Vagina (tissue), 2 donors: ENCODE results near the gene FRAT1.

Source experiments
- POLR2A ChIP-seq, 2 donors: fragments of 450-650 bp; IDR thresholded peaks; one replicate each; pipeline ENCODE4 v1.6.1; 2017; ENCODE audit warnings: antibody characterized with exemption in 2 of 2, mild to moderate bottlenecking in 2 of 2, moderate library complexity in 2 of 2
- POLR2AphosphoS5 ChIP-seq, 2 donors: sonication (generic); formaldehyde crosslinking; IDR thresholded peaks; one replicate each; pipeline ENCODE4 v1.9.0; 2017; ENCODE audit warnings: antibody characterized with exemption in 2 of 2, mild to moderate bottlenecking in 2 of 2, low read depth in 1 of 2; ENCODE audit not compliant: insufficient read depth in 1 of 2
- TF ChIP-seq, protein P1 (sequence below), 3 experiments: fragments of 450-650 bp in 2 of 3; fragments of 200-600 bp in 1 of 3; sonication (generic) in 1 of 3; IDR thresholded peaks; one replicate each; pipeline ENCODE4 v1.5.1; 2017 to 2019; ENCODE audit warnings: antibody characterized with exemption in 3 of 3, mild to moderate bottlenecking in 2 of 3, moderate library complexity in 2 of 3

DNA sequence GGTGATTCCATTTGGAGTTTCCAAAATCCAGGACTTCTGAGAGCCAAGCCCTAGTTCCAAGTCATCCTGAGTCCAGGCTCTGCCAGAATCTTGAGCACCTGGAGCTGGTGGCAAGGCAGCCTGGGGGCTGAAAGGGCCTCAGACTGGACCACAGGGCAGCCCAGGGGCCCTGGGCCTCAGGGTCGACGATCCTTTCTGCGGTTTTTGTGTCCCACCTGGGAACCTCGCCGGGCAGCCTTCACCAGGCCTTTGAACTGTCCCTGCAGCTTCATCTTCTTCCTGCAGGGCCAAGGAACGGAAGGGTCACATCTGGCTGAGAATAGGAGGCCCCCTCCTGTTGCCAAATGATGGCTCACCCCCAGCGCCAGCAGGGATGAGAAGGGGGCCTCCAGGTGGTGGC lies 37.8 kb downstream of the FRAT1 start:
- no peak for TF ChIP-seq POLR2A (IDR thresholded peaks at IDR 0.05)
- TF ChIP-seq, protein P1, sequence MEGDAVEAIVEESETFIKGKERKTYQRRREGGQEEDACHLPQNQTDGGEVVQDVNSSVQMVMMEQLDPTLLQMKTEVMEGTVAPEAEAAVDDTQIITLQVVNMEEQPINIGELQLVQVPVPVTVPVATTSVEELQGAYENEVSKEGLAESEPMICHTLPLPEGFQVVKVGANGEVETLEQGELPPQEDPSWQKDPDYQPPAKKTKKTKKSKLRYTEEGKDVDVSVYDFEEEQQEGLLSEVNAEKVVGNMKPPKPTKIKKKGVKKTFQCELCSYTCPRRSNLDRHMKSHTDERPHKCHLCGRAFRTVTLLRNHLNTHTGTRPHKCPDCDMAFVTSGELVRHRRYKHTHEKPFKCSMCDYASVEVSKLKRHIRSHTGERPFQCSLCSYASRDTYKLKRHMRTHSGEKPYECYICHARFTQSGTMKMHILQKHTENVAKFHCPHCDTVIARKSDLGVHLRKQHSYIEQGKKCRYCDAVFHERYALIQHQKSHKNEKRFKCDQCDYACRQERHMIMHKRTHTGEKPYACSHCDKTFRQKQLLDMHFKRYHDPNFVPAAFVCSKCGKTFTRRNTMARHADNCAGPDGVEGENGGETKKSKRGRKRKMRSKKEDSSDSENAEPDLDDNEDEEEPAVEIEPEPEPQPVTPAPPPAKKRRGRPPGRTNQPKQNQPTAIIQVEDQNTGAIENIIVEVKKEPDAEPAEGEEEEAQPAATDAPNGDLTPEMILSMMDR (IDR thresholded peaks at IDR 0.05) = no peak
- no peak for TF ChIP-seq POLR2AphosphoS5 (IDR thresholded peaks at IDR 0.05; ENCODE audit: insufficient read depth in 1 of 2, low read depth in 1 of 2)
